GM12864 (cell line): Measurements from ENCODE around the gene MTCH2.

Experiments
- DNase-seq: peaks from one replicate; pipeline ENCODE4 v3.0.0-alpha.2; 2011; ENCODE audit warnings: low read depth
- H3K4me3 ChIP-seq: 2 replicates; pipeline ENCODE4 v1.5.1; 2011; ENCODE audit warnings: mild to moderate bottlenecking, low read depth, low read length, control low read depth
- TF ChIP-seq, protein P1 (sequence below): IDR thresholded peaks from 2 replicates; pipeline ENCODE4 v1.5.1; 2011; ENCODE audit warnings: low read depth, mild to moderate bottlenecking, moderate library complexity, low read length, control low read depth, inconsistent platforms; ENCODE audit errors: missing control alignments

MTCH2 gene

DNA sequence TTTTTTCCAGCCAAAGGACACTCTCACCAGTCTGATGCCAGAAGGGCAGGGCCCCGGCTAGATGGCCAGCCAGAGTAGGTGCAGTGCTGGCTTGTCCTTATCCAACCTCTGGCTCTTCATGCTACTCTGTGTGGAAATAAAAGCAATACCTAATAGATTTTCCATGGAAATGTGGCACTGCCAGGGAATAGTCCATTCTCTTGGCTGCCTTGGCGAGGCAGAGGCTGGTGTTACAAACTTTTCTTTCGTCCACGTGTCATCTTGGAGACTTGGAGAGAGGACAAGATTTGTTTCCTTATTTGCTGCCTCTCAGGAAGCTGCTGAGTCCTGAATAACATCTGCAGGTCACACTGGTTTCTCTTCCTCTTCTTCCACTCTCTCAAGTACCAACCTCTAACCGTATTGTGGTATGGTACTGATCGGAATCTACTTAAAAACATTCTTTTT is 31.0 kb downstream of the MTCH2 start:
- DNase-seq: peak; percentile 27
- TF ChIP-seq, protein P1, sequence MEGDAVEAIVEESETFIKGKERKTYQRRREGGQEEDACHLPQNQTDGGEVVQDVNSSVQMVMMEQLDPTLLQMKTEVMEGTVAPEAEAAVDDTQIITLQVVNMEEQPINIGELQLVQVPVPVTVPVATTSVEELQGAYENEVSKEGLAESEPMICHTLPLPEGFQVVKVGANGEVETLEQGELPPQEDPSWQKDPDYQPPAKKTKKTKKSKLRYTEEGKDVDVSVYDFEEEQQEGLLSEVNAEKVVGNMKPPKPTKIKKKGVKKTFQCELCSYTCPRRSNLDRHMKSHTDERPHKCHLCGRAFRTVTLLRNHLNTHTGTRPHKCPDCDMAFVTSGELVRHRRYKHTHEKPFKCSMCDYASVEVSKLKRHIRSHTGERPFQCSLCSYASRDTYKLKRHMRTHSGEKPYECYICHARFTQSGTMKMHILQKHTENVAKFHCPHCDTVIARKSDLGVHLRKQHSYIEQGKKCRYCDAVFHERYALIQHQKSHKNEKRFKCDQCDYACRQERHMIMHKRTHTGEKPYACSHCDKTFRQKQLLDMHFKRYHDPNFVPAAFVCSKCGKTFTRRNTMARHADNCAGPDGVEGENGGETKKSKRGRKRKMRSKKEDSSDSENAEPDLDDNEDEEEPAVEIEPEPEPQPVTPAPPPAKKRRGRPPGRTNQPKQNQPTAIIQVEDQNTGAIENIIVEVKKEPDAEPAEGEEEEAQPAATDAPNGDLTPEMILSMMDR: no peak
- H3K4me3 ChIP-seq: no peak overlapping the region

DNA sequence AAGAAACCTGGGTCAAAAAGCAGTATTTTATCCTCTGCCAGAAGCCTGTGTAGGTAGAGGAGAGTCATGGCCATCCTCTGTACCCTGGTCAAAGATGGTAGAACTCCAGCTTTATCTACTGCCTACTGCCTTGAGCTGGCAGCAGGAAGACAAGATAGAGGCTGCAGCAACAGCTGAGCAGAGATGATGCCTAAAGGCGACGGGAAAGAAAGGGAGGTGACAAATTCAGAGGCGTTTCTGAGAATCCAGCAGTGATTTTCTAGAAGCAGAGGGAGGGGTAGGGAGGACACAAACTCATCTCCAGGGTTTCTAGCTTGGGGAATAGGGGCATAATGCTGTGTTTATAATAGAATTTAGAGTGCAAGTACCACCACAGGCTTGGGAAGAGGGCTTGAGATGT is 32.7 kb downstream of the MTCH2 start:
- H3K4me3 ChIP-seq: no peak overlapping the region
- DNase-seq: no peak
- TF ChIP-seq, protein P1: no peak

DNA sequence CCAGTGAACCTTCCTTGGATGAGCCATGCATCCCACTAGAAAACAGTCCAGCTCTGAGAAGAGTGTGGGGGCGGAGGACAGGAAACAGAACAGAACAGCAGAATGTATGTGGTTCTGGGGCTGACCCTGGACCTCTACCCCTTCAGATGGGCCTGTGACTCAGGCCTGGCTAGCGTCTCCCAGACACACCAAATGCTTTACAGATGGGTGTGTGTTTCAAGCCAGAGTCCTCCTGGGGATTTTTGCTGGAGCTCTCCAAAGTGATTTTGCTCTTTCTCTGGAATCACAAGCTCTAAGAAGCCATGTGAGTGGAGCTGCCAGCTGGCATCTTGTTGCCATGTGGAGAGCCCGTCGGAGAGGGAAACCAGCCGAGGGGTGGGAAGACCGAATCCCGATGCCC is 35.0 kb downstream of the MTCH2 start:
- no peak overlapping the region for H3K4me3 ChIP-seq
- DNase-seq: no peak
- TF ChIP-seq, protein P1: no peak

DNA sequence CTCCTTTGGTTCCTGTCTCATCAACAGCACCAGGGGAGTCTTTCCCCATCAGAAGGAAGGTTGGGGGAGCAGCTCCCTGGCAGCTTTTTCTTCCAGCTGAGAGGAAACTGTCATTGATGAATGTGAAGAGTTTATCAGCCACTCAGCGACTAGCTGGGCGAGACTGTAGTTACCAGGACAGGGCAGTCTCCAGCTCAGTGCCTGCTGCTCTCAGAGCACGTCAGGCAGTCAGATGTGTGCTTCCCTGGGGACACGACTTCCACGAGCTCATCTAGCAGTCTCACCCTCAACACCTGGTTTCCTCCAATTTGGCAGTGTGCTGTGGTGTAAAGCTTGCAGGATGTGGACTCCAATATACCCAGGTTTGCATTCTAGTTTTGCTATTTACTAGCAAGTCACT is 35.6 kb downstream of the MTCH2 start:
- H3K4me3 ChIP-seq: no peak overlapping the region
- no peak for DNase-seq
- TF ChIP-seq, protein P1: no peak

DNA sequence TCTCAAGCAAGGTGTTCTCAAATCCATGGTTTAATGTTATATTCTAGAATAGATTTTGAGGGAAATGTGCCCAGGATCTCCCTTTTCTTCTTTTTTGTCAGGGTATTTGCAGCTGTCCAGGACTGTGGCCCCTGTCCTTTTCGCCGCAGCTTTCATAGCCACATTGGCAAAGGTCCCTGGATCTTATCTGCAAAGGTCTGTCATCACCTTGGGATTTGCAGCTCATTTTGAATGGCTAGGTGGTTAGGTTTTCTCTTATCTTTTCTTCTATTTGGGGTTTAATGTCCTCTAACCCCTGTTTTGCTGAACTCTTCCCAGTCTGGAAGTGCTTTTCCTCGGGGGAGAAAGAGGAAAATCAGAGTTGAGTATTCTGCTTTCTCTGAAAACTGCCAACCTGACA is 36.4 kb downstream of the MTCH2 start:
- DNase-seq: no peak
- H3K4me3 ChIP-seq: no peak overlapping the region
- TF ChIP-seq, protein P1: no peak

DNA sequence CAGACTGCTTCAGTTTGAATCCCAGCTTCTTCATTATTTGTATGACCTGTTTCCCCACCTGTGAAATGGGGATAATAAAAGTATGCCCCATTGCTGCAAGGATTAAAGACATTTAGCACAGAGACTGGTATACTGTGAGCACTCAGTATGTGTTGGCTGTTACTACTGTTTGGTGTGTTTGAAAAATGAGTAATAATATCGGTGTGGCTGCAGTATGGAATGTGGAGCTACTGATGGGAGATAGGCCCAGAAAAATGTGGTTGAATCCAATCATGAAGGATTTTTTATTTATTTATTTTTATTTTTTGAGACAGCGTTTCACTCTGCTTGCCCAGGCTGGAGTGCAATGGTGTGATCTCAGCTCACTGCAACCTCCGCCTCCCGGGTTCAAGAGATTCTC is 39.1 kb downstream of the MTCH2 start:
- TF ChIP-seq, protein P1: no peak
- no peak for DNase-seq
- no peak overlapping the region for H3K4me3 ChIP-seq

DNA sequence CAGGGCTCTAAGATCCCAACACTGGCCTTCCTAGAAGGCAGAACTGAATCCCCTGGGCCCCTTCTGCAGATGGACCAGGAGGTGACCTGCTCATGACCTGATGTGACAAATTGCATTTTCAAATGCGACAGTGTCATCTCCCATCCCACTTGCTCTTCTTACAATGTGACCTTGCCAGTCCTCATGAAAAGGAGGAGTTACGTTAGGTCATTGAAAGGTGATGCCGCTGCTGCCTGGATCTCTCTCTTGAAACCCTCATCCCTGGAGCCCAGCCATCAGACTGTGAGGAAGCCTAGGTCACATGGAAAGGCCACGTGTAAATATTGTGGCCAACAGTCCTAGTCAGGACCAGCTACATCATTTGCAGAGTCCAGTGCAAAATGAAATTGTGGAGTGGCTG is 42.5 kb downstream of the MTCH2 start:
- TF ChIP-seq, protein P1: no peak
- no peak for DNase-seq
- H3K4me3 ChIP-seq: no peak overlapping the region
